ENCODE data around the gene HERPUD2.
"Not testable (repeated sequence)": the region's sequence is repeated elsewhere in the genome, so short reads cannot be mapped to it uniquely, and the experiment has no call there.

HERPUD2 gene

GRCh38 chr7:35676211-35676610 lies 18.7 kb downstream of the HERPUD2 start:
- no peak for TF ChIP-seq CTCF (IDR thresholded peaks at IDR 0.05; ENCODE audit: low read depth, low read length)
- DNase-seq (ENCODE audit: low read depth, low spot score) = no peak
- in situ Hi-C loops (cut with HindIII; ENCODE audit: low sequenced_read_pairs) = no loop called here
- no peak overlapping the region for H3K4me3 ChIP-seq (ENCODE audit: low read depth, low read length)

GRCh38 chr7:35670856-35671569 lies 23.9 kb downstream of the HERPUD2 start:
- TF ChIP-seq CTCF (IDR thresholded peaks at IDR 0.05; ENCODE audit: low read depth, low read length) = no peak
- no peak overlapping the region for H3K4me3 ChIP-seq (ENCODE audit: low read depth, low read length)
- in situ Hi-C loops (cut with HindIII; ENCODE audit: low sequenced_read_pairs) = no loop called here
- no peak for DNase-seq (ENCODE audit: low read depth, low spot score)

- DNase-seq (ENCODE audit: low read depth, low spot score); H3K4me3 ChIP-seq (ENCODE audit: low read depth, low read length); in situ Hi-C loops (cut with HindIII; ENCODE audit: low sequenced_read_pairs): not testable (repeated sequence)
Observed at GRCh38 chr7:35660411-35660810, 34.5 kb downstream of the HERPUD2 start.

- H3K4me3 ChIP-seq (ENCODE audit: low read depth, low read length) = no peak overlapping the region
- DNase-seq (ENCODE audit: low read depth, low spot score) = no peak
- TF ChIP-seq CTCF (IDR thresholded peaks at IDR 0.05; ENCODE audit: low read depth, low read length) = no peak
- in situ Hi-C loops (cut with HindIII; ENCODE audit: low sequenced_read_pairs) = no loop called here
Observed at GRCh38 chr7:35658606-35659201, 36.2 kb downstream of the HERPUD2 start.

- no peak for DNase-seq (ENCODE audit: low read depth, low spot score)
- in situ Hi-C loops (cut with HindIII; ENCODE audit: low sequenced_read_pairs) = no loop called here
- H3K4me3 ChIP-seq (ENCODE audit: low read depth, low read length) = no peak overlapping the region
- no peak for TF ChIP-seq CTCF (IDR thresholded peaks at IDR 0.05; ENCODE audit: low read depth, low read length)
Observed at GRCh38 chr7:35657125-35657524, 37.8 kb downstream of the HERPUD2 start.

GRCh38 chr7:35654558-35654957 lies 40.4 kb downstream of the HERPUD2 start:
- in situ Hi-C loops (cut with HindIII; ENCODE audit: low sequenced_read_pairs); H3K4me3 ChIP-seq (ENCODE audit: low read depth, low read length); DNase-seq (ENCODE audit: low read depth, low spot score): not testable (repeated sequence)

- no peak for DNase-seq (ENCODE audit: low read depth, low spot score)
- H3K4me3 ChIP-seq (ENCODE audit: low read depth, low read length) = no peak overlapping the region
- in situ Hi-C loops (cut with HindIII; ENCODE audit: low sequenced_read_pairs) = no loop called here
- no peak for TF ChIP-seq CTCF (IDR thresholded peaks at IDR 0.05; ENCODE audit: low read depth, low read length)
Observed at GRCh38 chr7:35652124-35652523, 42.8 kb downstream of the HERPUD2 start.

Measured in astrocyte of the spinal cord (primary cell).